Measurements from ENCODE around the gene ATG12.

ATG12 gene

DNA sequence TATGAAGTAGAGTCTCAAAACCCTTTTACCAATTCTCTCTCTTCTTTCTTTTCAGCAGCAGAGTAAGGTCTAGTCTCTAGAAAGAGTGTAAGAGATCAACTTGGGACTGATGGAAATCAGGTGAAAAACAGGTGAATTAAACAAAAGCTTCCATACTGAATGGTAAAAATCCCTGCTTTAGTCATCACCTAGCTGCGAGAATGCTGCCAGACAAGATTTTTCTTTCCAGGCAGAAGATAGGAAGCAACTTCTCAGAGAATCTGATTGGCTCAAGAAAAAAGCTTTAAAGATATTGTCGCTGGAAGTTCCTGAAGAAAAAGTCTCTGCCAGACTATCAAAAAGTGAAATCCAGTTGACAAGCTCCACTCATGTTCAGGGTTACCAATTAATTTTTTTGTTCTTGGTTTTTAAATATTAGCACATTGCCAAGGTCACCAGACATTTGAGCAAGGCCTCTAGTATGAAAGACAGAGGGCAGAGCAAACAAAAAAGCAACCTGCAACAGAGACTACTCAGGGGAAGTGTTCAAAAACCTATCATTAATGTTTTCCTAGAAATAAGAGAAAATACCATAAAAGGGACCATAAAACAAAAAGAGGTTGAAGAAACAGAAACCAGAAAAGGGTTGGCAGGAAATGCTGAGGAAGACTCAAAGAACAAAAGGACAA is 34.2 kb downstream of the ATG12 start:
- no peak for DNase-seq (ENCODE audit: low spot score)

DNA sequence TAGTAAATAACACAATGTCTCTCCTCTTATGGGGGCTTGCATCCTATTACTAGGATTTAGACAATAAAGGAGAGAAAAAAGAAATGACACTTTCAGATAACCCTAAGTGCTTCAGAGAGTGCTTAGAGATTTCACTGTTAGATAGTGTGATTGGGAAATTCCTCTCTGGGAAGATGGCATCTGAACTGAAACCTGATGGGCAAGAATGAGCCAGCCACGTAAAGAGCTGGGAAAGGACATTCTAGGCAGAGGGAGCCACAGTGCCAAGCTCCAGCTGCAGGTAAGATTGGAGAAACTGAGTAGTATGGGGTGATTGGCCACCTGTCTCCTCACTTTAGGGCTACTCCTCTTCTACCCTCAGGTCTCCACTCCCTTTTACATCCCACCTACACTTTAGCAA is 39.4 kb downstream of the ATG12 start:
- DNase-seq (ENCODE audit: low spot score): no peak

- DNase-seq (ENCODE audit: low spot score): no peak
These were observed 40.2 kb downstream of the ATG12 start for GRCh38 chr5:115801152-115801551.

GRCh38 chr5:115800108-115800507 is 41.3 kb downstream of the ATG12 start:
- no peak for DNase-seq (ENCODE audit: low spot score)

DNA sequence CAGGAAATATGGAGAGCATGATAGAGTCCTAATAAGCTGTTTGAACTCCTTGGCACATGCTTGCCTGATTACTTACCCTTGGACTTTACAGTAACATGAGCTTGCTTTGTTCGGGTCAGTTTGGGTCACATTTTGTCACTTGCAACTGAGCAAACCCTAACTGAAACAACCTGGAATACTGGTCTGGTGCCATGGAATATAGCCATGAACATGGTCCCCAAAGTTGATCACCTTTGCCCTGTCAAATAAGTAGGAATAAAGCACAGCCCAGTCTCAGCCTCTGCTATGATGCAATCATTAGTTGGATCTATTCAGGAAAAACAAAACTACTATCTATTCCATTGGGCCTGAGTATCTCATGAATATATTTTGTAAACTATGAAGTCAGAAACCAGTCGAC is 43.1 kb downstream of the ATG12 start:
- DNase-seq (ENCODE audit: low spot score): no peak

GRCh38 chr5:115796656-115797055 is 44.7 kb downstream of the ATG12 start:
- DNase-seq (ENCODE audit: low spot score): no peak

DNA sequence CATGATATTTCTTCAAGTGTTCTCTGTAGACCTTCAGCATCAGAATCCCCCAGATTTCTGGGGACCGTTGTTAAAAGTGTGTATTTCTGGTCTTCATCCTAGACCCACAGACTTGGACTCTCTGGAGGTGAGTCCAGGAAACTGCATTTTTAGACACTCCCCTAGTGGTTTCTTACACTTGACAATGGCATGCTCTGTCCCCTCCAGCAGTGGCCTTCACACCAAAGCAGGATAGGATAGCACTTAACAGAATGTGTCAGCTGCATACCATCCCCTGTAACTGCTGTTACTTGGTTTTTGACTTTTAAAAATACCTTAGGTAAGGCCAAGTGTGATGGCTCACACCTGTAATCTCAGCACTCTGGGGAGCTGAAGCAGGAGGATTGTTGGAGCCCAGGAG is 45.7 kb downstream of the ATG12 start:
- DNase-seq (ENCODE audit: low spot score): no peak

- DNase-seq (ENCODE audit: low spot score): no peak
These were observed 52.9 kb downstream of the ATG12 start for GRCh38 chr5:115788440-115788839.

GRCh38 chr5:115787426-115787825 is 53.9 kb downstream of the ATG12 start:
- no peak for DNase-seq (ENCODE audit: low spot score)

- no peak for DNase-seq (ENCODE audit: low spot score)
These were observed 55.8 kb downstream of the ATG12 start for GRCh38 chr5:115785381-115786065.

- no peak for DNase-seq (ENCODE audit: low spot score)
These were observed 62.9 kb downstream of the ATG12 start for GRCh38 chr5:115778417-115778816.

Measured in HuH-7 (cell line).